GM18951 (cell line): ENCODE results near the gene TNPO3.
"Not testable (repeated sequence)": the region's sequence is repeated elsewhere in the genome, so short reads cannot be mapped to it uniquely, and the experiment has no call there.

ENCODE experiments used
- POLR2A ChIP-seq: IDR thresholded peaks from 4 replicates; pipeline ENCODE4 v1.6.1; 2011; ENCODE audit warnings: mild to moderate bottlenecking; ENCODE audit not compliant: insufficient read length, insufficient read depth; ENCODE audit errors: extremely low read depth
- in situ Hi-C: fragments of 300-500 bp; cut with MboI; formaldehyde crosslinking; loops from one replicate; pipeline ENCODE4 v1.12.0; 2022; ENCODE audit warnings: low sequenced_read_pairs, mixed read lengths, inconsistent platforms; ENCODE audit not compliant: unreplicated experiment

The TNPO3 gene

DNA sequence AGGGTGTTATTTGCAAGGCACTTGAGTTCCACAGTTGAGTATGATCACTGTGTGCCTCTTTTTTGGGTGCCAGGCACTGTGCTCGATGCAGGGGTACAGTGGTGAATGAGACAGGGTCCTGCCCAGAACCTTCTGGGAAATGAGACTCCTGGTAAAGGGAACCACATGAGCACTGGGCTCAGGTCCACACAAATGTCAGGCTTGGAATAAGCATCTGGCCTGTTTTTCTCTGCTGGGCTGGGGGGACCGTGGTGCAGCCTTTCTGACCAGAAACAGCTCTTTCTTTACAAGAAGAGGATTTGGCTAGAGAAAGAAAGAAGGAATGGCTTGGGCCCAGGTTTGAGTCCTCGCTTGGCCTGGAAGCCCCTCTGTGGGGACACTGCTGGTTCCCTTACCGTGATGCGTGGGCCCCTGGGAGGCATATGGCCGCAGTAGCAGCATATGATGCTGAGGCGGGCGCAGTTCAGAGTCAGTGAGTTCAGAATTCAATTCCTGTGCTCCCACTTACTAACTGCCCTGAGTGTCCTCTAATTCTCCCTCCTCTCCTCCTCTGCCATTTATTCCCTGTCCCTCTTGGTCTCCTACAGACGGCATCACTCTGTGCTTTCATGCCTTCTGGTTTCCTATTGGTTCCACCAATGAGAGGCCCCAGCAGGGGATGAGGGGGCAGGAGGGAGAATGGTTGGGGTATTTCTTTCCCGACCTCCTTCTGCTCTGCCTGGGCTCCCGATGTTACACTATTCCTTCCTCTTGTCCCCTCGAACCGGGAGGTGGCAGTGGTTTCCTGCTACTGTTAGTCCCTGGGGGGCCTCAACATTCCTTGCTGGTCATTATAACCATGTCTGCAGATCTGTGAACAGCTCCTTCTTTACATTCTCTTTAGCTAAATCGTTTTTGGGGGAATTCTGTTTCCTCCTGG, 134.8 kb downstream of the TNPO3 start:
- in situ Hi-C loops: no loop called here
- no peak for TF ChIP-seq POLR2A

DNA sequence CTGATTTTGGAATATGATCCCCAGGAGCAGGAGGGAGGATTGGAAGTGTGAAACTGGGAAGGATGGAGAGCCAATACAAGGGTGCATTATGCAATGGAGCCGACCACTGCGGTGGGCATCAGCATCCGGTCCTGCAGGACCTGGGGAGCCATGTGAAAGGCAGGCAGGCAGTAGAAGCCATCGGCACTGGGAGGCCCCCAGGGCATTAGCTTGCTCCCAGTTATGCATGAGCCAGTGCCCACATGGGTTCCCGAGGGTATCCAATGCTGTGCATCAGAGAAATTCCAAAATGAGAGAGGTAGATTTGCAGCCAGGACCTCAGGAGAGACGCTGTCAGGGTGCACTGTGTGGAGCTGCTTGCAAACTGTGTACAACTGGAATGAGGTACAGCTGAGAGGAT, 135.7 kb downstream of the TNPO3 start:
- in situ Hi-C loops: no loop called here
- no peak for TF ChIP-seq POLR2A

DNA sequence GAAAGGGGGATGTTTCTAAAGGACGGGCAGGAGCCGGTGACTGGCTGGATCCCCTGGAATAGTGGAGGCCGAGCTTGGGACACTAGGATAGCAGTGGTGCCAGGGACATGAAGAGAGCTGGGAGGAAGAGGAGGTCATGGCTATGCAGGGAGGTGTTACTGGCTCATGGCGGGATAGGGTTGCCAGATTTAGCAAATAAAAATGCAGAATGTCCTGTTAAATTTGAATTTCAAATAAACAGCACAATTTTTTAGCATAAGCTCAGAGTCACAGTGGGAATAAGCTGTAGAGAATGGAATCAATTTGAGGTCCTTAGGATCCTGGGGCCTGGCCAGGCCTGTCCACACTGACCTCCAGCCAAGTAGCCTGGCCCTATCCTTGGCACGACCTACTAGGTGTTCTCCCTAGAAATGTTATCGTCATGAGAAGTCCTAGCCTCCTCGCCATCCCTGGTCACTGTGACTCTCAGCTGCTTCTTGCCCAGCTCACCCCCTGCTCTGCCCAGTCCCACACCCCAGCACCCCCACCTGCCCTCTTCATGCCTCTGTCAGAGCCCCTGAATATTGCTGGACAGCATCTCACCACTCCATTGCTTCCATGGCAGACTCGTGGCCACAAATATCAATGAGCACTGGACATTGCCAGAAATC, 136.8 kb downstream of the TNPO3 start:
- in situ Hi-C loops: no loop called here
- TF ChIP-seq POLR2A: no peak

DNA sequence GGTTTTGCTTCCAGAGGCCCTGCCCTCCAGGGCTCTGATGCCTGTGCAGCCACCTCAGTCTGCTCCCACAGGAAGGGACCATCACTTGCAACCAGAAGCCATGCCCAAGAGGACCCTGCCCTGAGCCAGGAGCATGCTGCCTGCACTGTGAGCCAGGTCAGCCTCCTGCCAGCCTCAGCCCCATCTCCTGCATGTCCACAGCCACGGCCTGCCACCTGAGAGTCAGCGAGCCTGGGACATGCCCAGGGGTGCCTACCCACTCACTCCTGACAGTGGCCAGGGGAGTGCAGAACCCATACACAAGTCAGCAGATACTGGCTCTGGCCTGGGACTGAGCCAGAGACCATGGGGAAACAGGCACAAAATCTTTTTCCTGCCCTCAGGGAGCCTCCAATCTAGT, 137.8 kb downstream of the TNPO3 start:
- in situ Hi-C loops: no loop called here
- TF ChIP-seq POLR2A: no peak

DNA sequence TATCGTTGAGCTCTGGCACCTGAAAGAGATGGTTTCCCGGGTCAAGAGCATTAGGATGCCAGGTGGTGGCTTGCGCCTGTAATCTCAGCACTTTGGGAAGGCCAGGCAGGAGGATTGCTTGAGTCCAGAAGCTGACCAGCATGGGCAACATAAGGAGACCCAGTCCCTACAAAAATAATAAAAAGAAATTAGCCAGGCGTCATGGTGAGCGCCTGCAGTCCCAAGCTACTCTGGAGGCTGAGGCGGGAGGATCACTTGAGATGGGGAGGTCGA, 138.3 kb downstream of the TNPO3 start:
- in situ Hi-C loops: no loop called here
- no peak for TF ChIP-seq POLR2A

DNA sequence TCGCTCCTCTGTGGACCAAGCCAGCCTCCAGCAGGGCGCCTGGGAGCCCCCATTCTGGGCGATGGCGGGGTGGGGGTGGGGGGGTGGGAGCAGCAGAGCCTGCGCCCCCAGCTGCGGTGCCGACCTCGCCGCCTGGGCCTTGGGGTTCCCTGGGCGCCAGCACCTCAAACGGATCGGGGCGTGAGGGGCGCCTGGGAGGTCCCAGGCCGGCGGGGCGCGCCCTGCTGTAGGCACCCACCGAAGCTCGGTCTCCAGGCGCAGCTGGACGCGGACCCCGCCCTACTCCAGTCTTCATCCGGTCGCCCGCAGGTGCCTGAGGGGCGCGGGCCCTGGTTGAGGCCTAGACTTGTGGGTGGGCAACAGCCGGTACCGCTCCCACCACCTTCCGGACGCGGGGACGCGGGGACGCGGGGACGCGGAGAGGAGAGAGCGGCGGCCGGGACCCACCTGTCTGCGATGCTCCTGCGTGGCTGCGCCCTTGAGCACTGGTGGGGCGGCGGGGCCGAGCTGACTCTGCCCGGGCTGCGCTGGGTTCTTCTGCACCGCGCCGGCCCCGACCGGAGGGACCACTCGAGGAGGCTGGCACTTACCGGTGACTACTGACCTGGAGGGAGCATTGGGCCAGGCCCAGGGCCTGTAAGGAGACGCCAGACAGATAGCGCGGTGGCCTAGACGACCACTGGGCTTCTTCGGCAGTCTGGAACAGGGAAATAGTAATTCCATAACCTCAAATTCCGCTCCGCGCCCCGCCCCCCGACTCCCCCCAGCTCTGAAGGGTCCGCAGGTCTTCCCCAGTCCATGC, 138.9 kb downstream of the TNPO3 start:
- no peak for TF ChIP-seq POLR2A
- in situ Hi-C loops: no loop called here

DNA sequence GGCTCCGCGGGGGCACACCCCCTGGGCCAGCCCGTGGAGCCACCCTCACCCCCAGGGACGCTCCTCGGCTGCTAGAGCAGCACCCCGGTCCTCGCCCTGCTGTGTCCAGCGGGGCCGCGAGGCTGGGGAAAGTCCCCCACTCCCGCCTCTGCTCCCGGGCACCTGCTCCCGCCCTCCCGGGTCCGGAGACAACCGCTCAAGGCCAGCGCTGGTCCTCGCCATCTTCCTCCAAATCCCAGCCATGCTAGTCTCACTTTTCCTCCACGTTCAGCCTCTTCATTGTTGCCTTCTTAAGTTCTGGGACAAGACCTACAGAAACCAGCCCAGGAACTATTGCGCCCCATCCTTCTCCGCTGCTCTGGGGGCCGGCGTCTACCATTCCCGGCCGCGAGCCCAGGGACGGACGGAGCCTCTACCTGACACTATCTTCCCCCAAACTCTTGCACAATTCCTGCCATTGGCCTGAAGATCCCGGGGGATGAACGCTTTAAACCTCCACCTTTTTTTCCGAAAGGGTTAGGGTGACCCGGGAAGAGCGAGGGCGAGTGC, 139.6 kb downstream of the TNPO3 start:
- peak; percentile 5 for TF ChIP-seq POLR2A
- in situ Hi-C loops: no loop called here

DNA sequence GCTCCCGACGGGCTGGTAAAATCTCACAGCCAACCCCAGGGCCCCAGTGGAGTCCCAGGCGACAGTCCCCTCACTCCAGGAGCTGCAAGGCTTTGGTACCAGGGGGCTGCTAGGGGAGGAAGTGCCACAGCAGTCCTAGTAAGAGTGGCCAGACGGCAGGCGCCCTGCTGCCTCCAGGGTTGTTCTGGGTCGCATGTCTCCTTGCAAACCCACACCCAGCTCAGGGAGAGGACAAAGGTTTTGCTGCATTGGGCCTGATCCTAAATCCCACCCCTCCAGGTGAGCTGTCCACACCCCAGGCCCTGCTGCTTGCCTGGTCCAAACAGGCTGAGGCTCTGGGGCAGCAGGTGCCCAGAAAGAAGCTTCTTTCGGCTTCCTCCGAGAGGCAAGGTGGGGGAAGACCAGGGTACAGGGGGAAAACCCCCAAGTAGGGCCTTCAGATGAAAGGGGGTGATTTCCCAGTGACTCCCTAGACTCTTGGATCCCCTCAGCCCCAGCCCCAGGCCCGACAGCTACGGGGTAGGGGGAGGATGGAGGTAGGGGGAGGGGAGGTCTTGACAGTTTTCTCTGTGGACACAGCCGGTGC, 140.3 kb downstream of the TNPO3 start:
- in situ Hi-C loops: no loop called here

DNA sequence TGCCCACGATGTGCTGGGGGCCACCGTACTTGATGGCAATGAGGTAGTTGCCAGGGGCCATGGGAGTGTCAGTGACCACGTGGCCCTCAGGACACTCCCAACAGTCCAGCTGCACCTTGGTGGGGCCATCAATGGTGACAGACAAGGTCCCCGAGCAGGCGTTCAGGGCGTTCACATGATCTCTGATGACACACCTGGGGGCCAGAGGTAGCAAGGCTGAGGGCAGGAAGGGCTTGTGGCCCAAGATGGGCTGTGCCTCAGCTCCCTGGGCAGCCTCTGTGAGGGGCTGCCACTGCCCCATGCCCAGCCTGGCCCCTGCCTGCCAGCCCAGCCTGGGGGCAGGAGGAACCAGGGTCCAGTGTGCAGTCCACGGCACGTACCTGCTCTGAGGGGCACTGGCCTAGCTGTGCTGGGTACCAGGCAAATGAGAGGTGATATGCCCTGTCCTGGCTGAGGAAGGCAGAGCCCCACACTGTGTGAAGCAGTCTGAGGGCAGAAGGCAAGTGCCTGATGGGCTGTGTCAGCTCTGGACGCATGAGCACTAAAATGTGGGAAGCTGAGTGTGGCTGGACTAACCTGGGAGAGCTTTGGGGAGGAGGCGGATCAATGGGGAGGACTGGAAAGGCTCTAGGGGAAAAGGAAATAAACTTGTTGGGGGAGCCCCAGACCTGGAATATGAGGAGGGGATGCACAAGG, 140.9 kb downstream of the TNPO3 start:
- TF ChIP-seq POLR2A: no peak
- in situ Hi-C loops: no loop called here

More for the DNA sequence above, 140.3 kb downstream of the TNPO3 start:
- TF ChIP-seq POLR2A: peak; percentile 31

DNA sequence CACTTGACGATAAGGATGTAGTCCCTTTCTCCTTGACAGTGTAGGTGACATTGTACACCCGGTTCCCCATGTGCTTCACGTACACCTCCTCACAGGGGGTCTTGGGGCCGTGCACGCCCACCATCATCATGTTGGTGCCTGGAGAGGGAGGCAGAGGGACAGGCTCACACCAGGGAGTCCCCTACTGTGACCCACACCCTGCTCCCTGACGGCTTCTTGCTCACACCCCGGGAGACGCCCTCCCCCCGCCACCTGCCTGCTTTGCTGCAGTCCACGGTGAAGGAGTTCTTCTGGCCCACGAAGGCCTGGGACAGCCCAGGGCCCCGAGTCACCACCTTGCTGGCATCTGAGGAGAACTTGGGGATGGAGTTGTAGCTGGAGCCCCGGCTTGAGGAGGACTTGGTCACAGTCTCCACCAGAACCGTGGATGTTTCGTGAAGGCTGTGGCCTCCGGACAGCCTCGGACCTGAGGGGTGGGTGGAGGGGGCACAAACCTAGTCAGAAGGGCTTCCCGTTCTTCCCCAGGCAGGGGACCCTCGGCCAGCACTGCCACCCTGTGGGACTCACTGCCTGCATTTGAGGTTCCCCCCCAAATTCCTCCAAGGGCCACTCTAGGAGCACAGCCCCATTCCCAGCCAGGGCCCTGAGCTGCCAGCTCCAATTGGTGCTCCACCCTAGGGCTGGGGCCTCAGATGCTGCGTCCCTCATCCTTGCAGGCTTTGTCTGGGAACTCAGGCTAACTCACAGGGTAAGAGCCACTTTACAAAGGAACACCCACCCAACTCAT, 142.0 kb downstream of the TNPO3 start:
- in situ Hi-C loops: not testable (repeated sequence)

DNA sequence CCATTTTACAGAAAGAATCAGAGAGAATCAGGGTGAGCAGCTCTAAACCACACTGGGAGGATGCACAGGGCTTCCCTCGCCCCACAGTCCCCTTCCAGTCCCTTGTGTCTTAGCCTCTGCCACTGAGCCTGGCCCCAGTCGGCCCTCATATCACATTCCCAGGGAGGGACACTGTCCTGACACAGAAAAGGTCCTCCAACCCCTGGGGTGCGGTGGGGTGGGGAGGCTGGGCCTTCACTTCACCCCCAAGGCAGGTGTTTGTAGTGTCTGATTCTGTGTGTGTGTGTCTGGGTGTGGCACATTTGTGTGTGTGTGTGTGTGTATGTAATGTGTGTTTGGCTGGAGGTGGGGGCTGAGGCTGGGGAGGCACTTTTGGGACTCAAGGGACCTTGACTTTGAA, 142.6 kb downstream of the TNPO3 start:
- in situ Hi-C loops: no loop called here
- no peak for TF ChIP-seq POLR2A
